Measurements from ENCODE around the gene RUNX2.
"Not testable (repeated sequence)": the region's sequence is repeated elsewhere in the genome, so short reads cannot be mapped to it uniquely, and the experiment has no call there.

The RUNX2 gene

GRCh38 chr6:45462190-45463134 is 134.3 kb downstream of the RUNX2 start:
- DNase-seq, result no peak

DNA sequence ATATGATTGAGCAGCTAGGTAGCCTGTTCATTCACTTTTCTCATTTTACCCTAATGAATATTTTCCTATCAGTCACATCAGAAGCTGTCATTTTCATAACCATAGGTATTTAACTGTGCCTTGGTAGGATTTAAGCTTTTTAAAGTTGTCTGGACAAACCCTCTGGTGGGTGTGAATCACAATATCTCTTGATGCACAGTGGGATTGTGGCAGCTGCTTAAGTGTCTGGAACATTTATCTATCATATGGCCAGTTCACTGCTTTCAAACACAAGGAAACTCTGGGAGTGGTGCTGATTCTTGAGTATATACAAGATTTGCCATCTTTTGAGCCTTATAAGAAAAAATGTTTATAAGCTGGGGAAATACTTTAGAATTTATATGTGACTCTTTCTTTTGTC is 136.6 kb downstream of the RUNX2 start:
- DNase-seq, result no peak

DNA sequence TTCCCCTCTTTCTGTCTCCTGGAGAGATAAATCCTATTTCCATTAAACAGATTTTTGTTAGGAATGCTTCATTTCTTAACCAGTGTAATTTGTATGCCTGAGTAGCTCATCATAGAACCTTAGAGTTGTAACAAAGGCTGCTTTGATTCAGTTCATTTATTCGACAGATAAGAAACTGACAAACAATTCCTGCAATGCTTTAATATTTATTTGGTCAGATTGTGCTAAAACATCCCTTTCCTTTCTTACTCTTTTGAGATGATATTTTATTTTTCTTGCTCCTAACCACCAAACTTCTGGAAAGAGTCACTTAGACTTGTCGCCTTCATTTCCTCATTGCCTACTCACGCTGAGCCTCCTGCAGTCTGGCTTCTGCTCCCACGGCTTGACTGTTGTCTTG is 138.6 kb downstream of the RUNX2 start:
- no peak for DNase-seq

GRCh38 chr6:45467417-45467816 is 139.3 kb downstream of the RUNX2 start:
- not testable (repeated sequence) for DNase-seq

DNA sequence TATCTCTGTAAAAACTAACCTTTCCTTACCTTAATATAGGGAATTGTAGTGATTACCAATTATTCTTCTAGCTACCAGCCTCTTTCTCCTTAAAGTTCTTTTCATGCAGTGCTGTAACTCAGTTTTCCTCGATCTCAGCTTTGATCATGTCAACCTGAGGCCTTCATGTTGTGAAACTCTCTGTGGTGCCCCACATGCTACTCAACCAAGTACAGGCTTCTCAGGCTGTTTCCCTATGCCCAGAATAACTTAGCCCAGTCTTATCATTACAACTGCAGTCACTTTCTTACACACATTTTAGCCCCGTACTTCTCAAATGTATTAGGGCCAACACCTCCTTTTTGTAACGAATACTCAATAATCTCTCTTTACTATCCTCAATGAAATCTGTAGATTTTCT is 139.7 kb downstream of the RUNX2 start:
- no peak for DNase-seq

DNA sequence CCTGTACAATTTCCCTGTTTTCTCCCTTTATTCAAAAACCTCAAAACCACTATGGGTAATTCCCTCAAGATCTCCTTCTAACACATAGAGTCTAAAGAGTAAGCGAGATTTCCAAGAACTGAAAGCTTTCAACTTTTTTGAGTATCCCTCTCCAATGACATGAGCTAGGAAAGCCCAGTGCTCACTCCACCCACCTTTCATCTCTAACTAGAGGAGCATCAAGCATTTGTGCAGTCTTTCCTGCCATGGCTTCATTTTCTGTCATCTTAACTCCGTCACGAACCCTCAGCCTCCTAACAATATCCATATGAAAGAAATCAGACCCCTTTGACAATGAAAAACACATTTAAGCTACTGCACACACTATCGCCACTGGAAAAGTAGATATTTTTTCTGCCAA is 141.5 kb downstream of the RUNX2 start:
- DNase-seq, result no peak

DNA sequence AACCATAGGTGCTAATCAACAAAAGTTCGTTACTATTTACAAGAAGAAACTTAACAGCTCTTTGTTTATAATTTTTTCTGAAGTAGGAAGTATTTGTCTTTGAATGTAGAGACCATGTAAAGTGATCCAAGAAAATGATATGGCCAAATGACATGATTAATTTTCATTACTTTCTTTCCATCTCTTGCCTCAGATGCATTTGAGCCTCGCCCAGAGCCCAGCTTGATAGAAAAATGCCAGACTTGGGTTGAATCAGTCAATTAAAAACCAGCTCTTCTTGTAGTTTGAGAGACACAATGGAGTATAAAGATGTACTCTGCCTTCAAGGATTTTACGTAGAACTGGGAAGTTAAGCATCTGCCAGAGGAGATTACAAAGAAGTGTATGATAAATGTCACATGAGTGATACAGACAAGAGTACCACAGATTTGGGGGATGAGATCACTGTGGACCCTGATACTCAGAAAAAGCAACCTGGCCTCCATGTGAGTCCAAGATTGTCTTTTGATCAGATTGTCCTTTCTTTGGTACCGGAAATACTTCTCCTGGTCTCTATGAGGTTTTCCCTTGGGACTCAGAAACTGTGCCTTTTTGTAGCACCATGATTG is 142.1 kb downstream of the RUNX2 start:
- DNase-seq, result no peak

GRCh38 chr6:45472382-45472781 is 144.3 kb downstream of the RUNX2 start:
- DNase-seq, result no peak

DNA sequence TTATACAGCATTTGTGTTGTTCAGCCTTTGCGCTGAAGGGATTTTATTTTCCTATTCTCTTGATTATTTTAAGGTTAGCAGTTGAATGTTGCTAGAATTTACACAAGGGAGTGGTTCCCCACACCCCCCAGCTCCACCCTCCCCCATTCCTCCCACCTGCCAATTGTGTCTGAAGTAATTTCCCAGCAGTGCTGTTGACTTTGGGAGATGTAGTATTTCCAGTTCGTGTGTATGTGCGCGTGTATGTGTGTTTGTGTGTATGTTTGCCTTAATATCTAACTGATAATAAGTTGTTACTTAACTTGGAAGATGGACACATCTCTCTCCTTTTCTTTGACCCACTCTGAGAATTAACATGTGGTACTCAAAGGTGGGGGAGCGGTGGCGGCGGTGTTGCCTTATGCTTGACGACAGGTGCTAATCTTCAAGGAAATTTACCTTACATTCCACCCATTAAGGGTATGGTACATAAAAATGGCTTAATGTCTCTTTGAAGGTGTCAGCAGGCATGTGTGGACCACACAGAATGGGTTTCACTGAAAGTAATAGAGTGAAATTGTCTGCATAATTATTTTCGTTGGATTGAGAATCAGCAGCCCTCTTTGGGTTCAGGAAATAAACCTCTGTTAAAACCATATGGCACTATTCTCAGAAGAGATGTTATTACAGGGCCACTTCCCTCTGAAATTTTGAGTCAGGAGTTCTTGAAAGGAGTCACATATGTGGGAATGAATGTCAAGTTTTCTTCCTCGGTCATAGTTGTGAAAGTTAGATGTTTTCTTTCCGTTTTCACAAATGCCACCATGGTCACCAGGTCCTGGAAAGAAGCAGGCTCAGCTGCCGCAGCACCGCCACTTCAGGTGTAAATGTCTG is 145.2 kb downstream of the RUNX2 start:
- DNase-seq, result no peak

- no peak for DNase-seq
Observed at GRCh38 chr6:45474376-45474775, 146.2 kb downstream of the RUNX2 start.

- no peak for DNase-seq
Observed at GRCh38 chr6:45476341-45476740, 148.2 kb downstream of the RUNX2 start.

GRCh38 chr6:45477278-45477677 is 149.1 kb downstream of the RUNX2 start:
- no peak for DNase-seq

DNA sequence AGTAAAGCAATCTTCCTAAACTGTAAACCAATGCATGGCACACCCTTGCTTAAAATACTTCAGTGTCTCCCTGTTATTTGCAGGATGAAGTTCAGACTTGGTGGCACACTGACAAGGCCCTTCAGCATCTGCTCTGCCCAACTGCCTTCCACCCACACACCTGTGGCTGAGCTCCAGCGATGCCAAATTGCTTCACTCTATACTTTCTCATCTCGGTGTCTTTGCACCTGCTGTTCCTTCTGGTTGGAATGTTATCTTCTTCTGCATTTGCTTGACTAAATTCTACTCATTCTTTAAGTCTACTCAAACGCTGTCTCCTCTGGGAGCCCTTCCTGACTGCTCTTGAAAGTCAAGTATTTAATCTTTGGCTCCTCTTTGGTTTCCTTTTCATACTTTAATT is 149.7 kb downstream of the RUNX2 start:
- no peak for DNase-seq

DNA sequence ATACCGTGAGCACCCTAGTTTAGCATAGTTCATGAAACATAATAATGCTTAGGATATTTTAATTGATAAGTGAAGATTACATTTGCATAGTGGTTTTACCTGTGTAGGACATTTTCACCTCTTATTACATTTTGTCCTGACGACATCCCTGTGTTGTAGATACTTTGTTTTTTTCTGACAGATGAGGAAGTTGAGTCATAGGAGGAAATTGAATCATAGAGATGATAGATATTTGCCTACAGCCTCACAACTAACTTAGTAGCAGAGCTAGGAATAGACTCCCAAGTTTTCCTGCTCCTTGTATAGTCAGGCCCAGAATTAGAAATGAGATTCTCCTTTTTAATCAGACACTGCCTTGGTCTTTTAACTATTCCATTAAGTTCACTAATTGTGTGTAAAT is 150.1 kb downstream of the RUNX2 start:
- no peak for DNase-seq

- no peak for DNase-seq
Observed at GRCh38 chr6:45479834-45480751, 152.0 kb downstream of the RUNX2 start.

- DNase-seq, result no peak
Observed at GRCh38 chr6:45480752-45481415, 152.8 kb downstream of the RUNX2 start.

DNA sequence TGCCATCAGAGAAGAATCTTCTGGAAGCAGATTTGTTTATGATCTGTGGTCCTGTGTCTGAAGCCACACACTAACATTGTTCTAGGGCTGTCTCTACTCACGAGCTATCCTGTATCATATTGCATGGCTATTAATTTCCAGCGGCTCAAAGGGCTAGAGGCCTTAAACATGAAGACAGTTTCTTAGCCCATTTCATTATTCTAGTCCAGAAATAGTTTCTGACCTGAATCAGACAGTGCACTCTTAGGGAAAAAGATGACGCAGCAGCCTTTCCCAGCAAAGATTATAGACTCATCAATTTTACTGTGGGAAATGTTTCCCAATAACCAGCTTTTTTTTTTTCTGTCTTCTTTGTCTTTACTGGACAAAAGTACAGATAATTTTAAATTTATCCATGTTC is 154.9 kb downstream of the RUNX2 start:
- DNase-seq, result no peak

GRCh38 chr6:45483501-45483900 is 155.4 kb downstream of the RUNX2 start:
- DNase-seq, result no peak

DNA sequence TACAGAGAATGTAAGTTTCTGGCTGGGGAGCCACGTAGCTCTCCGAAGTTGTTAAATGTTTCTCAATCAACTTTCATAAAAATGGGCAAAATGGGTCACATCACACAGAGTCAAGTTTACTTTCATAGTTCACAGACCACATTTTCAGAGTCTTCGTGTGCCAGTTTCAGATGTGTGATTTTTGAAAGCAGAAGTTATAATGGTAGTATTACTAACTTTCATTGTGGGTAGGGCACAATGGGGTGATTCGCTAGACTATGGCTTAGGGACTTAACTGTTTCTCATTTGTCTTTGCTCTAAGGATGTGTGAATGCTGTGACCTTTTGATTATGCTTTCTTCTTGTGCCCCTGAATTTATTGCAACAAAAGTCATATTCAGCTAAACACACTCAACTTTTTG is 158.6 kb downstream of the RUNX2 start:
- DNase-seq, result no peak

DNA sequence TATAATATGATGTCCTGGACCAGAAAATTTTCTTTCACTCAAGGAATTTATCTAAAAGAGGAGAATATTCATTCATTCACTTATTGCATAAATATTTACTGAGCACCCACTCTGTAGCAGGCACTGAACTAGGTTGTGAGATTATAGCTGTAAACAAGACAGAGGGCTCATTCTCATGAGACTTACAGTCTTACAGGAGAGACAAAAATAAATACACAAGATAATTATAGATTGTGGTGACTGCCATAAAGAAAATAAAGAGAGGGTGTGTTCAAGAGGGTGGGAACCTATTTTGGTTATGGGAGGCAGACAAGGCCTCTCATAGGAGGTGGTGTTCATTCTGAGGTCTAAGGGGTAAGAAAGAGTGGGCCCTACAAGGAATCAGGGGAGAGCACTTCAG is 159.5 kb downstream of the RUNX2 start:
- DNase-seq, result no peak

DNA sequence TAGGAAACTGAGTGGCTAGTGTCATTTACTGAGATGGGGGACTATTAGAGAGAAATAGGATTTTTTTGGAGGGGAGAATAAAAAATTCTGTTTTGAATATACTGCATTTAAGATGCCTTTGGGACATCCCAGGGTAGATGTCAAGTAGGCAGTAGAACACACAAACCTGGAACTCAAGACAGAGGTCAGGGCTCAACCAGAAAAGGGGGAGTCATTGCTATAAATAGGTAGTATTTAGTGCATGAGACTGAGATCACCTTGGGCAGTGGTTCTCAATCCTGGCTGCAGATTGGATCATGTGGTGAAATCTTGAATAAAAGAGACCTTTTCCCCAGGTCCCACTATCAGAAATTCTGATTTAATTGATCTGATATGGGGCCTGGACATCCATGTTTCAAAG is 160.1 kb downstream of the RUNX2 start:
- DNase-seq, result no peak

- no peak for DNase-seq
Observed at GRCh38 chr6:45488889-45489288, 160.8 kb downstream of the RUNX2 start.
